Left lobe of liver (tissue), 2 donors: ENCODE measurements around the gene FBXL15. TPM values are rescaled to one million over a fixed set of nuclear protein-coding genes. Genes with fewer than 3 reads are reported as not detected.
A peak's percentile ranks its signal among the peaks of the same experiment; 100 is the strongest.

Source experiments
- ATAC-seq: fragments of 200-7000 bp; cut with Tn5 transposase; one replicate; pipeline ENCODE4 v1.9.1; 2020; ENCODE audit warnings: mild to moderate bottlenecking, moderate library complexity
- DNase-seq: peaks from one replicate; pipeline ENCODE4 v3.0.0-alpha.2; 2020; ENCODE audit warnings: low spot score
- total RNA-seq: library from RNA; stranded (reverse); gene quantifications from one replicate; pipeline ENCODE4 v1.2.1, GENCODE V29; 2021
- donor health status: DM: no; HTN: no; CAD: no; lungs with moderate emphysema.
- donor health status: DM: no; HTN: yes; CAD: no.

Gene FBXL15, protein sequence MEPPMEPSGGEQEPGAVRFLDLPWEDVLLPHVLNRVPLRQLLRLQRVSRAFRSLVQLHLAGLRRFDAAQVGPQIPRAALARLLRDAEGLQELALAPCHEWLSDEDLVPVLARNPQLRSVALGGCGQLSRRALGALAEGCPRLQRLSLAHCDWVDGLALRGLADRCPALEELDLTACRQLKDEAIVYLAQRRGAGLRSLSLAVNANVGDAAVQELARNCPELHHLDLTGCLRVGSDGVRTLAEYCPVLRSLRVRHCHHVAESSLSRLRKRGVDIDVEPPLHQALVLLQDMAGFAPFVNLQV
- total RNA-seq: 12.7 TPM

- ATAC-seq (peak; percentile 74), DNase-seq (peak; percentile 96)
These were observed at the start of gene FBXL15 for GRCh38 chr10:102420714-102421506. FBXL15 (plus strand) TSS chr10:102420836; CDS start chr10:102421130, 294 bp downstream.

DNA sequence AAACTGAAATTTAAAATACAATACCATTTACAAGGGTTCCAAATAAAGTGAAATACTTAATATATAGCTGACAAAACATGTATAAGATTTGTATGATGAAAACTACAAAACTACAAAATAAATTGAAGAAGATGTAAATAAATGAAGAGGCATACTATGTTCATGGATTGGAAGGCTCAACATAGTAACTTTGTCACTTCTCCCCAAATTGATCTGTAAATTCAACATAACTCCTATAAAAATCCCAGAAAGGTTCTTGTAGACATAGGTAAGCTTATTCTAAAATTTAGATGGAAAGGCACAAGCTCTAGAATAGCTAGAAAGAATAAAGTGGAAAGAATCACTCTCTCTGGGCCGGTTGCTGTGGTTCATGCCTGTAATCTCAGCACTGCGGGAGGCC, 49.3 kb upstream of the FBXL15 start:
- ATAC-seq (no peak), DNase-seq (no peak)

GRCh38 chr10:102375250-102375649, 45.4 kb upstream of the FBXL15 start:
- ATAC-seq (no peak), DNase-seq (no peak)

GRCh38 chr10:102375867-102376266, 44.8 kb upstream of the FBXL15 start:
- DNase-seq: no peak
- ATAC-seq: no peak

- ATAC-seq (no peak), DNase-seq (no peak)
These were observed 43.7 kb upstream of the FBXL15 start for GRCh38 chr10:102376901-102377300.

GRCh38 chr10:102379383-102379782, 41.3 kb upstream of the FBXL15 start:
- ATAC-seq: no peak
- no peak for DNase-seq

- no peak for ATAC-seq
- no peak for DNase-seq
These were observed 38.7 kb upstream of the FBXL15 start for GRCh38 chr10:102381983-102382382.

DNA sequence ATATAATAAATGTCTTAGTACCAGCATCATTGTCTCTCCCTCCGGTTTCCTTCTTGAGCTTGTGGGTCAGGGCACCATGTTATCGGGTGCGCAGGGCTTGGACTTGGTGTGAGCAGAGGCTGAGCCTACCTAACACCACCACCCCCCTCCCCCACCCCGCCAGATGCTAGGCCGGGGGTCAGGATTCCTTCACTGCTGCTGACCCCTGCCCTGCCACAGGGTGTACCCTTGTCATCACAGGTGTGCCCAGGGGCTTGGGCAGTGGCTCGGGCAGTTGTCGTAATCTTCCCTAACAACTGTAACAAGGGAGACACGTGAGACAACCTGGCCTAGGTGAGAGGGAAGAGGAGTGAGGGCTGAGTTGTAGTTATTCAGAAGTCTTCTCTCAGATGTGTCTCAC, 37.8 kb upstream of the FBXL15 start:
- ATAC-seq (no peak), DNase-seq (no peak)

GRCh38 chr10:102384053-102384452, 36.6 kb upstream of the FBXL15 start:
- ATAC-seq (no peak), DNase-seq (no peak)

DNA sequence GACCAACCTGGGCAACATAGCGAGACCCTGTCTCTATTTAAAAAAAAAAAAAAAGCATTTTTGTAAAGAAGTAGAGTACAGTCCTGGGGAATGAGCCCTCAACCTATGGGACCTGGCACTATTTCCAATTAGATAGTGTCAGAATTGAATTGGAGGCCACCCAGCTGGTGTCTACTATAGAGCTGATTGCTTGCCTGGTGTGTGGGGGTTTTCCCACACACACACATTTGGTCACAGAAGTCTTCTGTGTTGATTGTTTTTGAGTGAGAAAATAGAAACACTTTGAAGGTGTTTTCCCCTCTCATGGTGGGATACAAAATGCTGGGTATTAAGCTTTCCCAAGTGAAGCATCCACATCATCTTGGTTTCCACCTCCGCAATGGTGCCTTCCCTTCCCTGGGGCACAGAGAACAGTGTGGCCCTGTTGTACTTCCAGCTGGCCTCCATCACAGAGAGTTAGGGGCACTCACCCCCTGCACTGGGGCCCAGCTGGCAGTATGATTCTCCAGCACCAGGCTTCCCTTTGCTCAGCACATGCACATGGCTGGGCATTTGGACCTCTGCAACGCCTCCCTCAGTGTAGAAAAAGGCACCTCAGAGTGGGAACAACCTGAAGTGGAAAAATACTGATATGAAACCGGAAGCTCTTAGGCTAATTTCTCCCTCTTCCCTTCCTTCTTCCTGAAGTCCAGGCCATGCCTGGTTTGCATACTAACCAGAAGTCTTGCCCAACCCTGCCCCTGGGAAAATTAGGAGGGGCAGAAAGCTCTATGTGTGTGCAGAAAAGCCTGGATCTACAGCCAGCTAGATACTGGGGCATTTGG, 35.8 kb upstream of the FBXL15 start:
- ATAC-seq (peak; percentile 56), DNase-seq (no peak)

DNA sequence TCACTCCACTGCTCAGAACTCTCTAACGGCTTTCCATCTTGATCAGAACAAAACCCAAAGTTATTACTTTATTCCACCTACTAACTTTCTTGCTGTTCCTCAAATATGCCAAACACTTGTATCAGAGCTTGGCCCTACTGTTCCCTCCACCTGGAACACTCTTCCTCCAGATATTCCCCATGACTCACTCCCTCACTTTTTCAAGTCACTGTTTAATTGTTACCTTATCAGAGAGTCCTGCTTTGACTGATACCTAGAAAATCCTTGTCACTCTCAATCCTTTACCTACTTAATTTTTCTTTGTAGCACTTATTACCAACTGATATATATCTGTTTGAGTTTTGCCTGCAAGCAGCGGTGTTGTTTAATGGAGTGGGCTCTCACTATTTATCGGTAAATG, 30.7 kb upstream of the FBXL15 start:
- ATAC-seq: no peak
- DNase-seq: no peak

- no peak for DNase-seq
- no peak for ATAC-seq
These were observed 28.3 kb upstream of the FBXL15 start for GRCh38 chr10:102392306-102392705.

DNA sequence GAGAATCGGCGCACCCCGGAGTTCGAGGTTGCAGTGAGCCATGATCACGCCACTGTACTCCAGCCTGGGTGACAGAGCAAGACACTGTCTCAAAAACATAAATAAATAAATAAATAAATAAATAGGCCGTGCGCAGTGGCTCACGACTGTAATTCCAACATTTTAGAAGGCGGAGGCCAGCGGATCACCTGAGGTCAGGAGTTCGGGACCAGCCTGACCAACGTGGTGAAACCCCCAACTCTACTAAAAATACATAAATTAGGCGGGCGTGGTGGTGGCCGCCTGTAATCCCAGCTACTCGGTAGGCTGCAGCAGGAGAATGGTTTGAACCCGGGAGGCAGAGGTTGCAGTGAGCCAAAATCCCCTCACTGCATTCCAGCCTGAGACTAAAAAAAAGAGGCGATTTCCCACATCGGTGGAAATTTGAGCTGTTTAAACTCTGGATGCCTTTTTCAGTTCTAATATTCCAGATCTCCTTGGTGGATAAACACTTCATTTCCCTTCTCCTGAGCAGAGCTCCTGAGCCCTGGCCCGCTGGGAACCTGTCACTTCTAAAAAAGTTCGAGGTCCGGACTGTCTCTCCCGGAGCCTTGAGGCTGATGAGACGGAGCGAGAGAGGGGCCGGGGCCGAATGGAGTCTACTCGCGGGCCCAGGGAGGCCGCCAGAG, 27.1 kb upstream of the FBXL15 start:
- no peak for DNase-seq

GRCh38 chr10:102394079-102394800, 26.4 kb upstream of the FBXL15 start:
- peak; percentile 95 for DNase-seq
- ATAC-seq: peak; percentile 84

More for the DNA sequence above, 27.1 kb upstream of the FBXL15 start:
- no peak for ATAC-seq

GRCh38 chr10:102394801-102395399, 25.7 kb upstream of the FBXL15 start:
- ATAC-seq (peak; percentile 1), DNase-seq (no peak)

- DNase-seq: peak; percentile 88
- peak; percentile 70 for ATAC-seq
These were observed 25.0 kb upstream of the FBXL15 start, which contains the start of gene NFKB2 for GRCh38 chr10:102395400-102396316. NFKB2 (plus strand) TSS chr10:102395705; CDS start chr10:102395960, 255 bp downstream.

DNA sequence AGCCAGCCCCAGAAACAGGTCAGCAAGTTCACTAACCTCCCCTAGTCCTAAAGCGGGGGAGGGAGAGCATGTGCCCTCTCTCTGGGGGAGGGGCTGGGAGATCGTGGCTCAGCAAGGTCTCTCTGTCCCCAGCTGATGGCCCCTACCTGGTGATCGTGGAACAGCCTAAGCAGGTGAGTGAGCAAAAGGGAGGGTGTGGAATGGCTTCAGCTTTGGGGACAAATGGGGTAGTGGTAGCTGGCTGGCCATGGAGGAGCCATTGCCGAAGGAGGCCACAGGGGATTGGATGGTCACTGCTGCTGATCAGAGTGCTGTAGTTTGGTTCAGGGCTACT, 24.4 kb upstream of the FBXL15 start:
- no peak for DNase-seq
- ATAC-seq: no peak

DNA sequence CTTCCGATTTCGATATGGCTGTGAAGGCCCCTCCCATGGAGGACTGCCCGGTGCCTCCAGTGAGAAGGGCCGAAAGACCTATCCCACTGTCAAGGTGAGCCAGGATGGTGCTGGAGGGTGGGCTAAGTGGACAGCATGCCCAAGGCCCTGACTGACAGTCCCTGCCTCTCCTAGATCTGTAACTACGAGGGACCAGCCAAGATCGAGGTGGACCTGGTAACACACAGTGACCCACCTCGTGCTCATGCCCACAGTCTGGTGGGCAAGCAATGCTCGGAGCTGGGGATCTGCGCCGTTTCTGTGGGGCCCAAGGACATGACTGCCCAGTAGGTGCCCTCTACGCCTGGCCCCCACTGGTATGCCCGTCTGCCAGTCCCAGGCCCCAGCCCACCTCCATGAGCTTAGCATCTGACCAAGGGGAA, 23.9 kb upstream of the FBXL15 start:
- DNase-seq (no peak), ATAC-seq (no peak)
